Measurements from ENCODE around the gene ZNF367. TPM values are rescaled to one million over a fixed set of nuclear protein-coding genes. Genes with fewer than 3 reads are reported as not detected.
"Not testable (repeated sequence)": the region's sequence is repeated elsewhere in the genome, so short reads cannot be mapped to it uniquely, and the experiment has no call there.

The ZNF367 gene
- total RNA-seq, 1 donor from 2014 or later = 26.1 TPM

DNA sequence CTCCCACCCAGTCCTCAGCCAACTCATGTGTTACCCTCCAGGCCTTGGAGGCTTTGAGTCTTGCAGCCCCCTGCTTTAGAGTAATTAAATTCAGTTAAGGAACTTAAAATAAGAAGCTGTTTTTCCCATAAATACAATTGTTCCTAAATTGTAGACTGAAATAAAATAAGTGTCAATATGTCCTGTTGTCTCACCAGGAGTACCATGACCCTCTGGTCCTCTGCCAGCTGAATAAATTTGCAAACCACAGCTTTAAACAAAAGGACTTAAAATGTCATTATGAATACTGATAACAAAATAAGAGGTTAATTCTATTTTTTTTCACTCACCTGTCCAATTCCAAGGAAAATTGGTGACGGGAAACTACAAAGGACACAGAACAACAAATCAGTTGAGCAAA lies 50.2 kb downstream of the ZNF367 start:
- intact Hi-C loops (cut with micrococcal nuclease) = no loop called here

DNA sequence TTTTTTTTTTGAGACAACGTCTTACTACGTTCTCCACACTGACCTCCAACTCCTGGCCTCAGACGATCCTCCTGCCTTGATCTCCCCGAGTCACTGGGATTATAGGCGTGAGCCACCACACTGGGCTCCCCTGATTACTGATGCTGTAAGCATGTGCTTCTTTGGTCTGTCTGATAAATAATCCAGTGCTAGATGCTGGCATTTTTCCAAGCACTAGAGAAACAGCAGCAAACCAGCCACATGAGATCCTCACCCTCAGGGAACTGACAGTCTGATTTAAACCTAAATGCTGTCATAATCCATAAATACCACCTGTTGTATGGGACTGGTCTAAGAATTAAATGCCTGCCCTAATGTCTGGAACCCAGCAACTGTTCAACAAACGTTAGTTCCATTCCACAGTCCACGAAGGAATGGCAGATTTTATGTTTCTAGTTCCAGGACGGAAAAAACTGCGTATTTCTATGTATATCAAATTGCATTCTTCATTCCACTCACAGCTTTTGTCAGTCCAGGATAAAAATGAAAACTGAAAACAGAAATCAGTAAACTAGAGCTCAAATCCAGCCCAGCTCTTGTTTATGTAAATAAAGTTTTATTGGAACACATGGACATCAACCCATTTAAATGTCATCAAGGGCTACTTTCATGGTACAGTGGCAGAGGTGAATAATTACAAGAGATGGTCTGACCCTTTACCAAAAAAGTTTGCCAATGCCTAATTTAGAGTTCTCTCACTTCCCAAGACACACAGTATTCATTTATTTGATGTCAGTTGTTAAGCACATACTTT lies 54.8 kb downstream of the ZNF367 start:
- intact Hi-C loops (cut with micrococcal nuclease) = no loop called here

DNA sequence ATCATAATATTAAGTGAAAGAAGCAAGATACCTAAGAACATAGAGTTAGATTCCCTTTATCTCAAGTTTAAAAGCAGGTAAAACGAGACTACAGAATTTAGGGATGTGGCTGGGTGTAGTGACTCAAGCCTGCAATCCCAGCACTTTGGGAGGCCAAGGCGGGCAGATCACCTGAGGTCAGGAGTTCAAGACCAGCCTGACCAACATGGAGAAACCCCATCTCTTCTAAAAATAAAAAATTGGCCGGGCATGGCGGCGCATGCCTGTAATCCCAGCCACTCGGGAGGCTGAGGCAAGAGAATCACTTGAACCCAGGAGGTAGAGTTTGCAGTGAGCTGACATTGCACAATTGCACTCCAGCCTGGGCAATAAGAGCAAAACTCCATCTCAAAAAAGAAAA lies 56.1 kb downstream of the ZNF367 start:
- intact Hi-C loops (cut with micrococcal nuclease) = not testable (repeated sequence)

DNA sequence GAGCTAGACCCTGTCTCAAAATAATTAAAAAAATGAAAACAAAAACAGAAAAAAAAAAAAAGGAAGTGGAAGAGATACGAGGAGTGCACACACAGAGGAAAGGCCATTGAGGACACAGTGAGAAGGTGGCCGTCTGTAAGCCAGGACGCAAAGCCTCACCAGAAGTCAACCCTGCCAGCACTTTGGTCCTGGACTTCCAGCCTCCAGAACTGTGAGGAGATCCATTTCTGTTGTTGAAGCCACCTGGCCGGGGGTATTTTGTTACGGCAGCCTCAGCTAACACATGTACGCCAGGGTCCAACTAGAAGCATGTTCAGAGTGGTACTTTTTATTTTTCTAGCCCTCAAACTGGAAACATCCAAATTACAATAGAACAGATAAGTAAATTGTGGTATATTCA lies 56.5 kb downstream of the ZNF367 start:
- intact Hi-C loops (cut with micrococcal nuclease) = no loop called here

DNA sequence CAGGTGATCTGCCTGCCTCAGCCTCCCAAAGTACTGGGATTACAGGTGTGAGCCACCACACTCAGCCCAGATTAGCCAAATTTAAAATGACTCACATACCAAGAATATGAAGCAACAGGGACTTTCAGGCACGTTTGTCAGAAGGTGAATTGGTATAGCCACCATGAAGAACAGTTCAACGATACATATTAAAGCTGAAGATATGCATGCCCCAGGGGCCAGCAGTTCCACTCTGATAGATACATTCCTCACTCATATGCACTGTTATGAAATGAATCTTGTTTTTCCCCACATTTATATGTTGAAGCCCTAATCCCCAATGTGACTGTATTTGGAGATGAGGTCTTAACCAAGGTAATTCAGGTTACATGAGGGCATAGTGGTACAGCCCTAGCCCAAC lies 57.2 kb downstream of the ZNF367 start:
- intact Hi-C loops (cut with micrococcal nuclease) = no loop called here

DNA sequence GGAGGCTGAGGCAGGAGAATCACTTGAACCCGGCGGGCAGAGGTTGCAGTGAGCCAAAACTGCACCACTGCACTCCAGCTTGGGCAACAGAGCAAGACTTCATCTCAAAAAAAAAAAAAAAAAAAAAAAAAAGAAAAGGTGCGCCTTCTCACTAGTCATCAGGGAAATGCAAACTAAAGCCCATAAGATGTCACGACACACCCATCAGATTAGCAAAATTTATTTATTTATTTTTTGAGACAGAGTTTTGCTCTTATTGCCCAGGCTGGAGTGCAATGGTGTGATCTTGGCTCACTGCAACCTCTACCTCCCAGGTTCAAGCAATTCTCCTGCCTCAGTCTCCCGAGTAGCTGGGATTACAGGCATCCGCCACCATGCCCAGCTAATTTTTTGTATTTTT lies 57.6 kb downstream of the ZNF367 start:
- intact Hi-C loops (cut with micrococcal nuclease) = not testable (repeated sequence)

DNA sequence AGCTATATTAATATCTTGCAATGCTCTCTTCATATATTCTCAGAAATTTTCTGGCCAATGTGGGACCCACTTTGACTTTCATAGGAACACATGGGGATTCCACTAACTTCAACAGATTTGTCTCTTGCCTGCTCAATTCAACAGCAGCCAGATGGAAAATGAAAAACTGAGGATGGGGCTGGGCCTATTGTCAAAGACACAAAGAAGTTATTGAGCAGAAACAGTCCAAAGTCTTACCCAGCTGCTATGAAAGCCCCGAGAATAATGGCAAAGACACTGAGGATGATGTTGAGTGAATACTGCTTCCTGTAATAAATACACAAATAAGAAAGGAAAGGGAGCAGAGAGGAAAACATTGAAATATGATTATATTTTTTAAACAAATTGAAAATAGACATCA lies 67.3 kb downstream of the ZNF367 start:
- intact Hi-C loops (cut with micrococcal nuclease) = no loop called here

DNA sequence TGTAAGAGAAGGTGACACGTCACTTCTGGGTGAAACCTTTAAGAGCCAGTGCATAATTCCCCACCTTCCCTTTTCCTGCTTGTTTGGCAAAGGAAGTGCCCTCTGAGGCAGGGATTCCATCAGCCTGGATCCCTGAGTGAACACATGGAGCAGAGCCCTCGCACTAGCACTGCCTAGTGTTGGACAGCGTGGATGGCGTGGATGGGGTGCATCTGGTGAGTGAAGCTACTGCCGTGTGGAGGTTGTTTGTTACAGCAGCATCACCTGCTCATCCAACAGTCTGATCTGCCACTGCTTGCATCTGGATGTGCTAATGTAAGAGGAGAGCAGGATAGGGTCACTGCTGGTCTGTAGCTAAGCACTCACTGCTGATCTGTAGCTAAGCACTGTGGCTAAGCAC lies 69.9 kb downstream of the ZNF367 start:
- intact Hi-C loops (cut with micrococcal nuclease) = no loop called here

DNA sequence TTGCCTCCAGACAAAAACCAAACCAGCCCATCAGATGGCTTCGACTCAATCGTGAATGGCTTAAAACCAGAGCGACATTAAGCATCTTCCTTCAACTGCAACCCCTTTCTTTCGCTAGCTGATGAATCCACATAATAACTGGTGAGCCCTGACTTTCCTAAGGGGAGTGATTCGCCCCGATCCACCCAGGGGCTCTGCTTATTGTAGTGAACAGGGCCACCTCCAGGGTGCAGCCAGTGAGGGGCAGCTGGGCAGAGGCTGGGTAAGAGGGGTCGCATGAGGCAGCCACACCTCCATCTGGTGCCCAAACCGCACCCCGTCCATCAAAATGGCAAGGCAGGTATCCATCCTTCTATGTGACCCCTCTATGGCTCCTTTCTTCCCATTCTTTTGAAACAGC lies 72.6 kb downstream of the ZNF367 start:
- intact Hi-C loops (cut with micrococcal nuclease) = no loop called here

DNA sequence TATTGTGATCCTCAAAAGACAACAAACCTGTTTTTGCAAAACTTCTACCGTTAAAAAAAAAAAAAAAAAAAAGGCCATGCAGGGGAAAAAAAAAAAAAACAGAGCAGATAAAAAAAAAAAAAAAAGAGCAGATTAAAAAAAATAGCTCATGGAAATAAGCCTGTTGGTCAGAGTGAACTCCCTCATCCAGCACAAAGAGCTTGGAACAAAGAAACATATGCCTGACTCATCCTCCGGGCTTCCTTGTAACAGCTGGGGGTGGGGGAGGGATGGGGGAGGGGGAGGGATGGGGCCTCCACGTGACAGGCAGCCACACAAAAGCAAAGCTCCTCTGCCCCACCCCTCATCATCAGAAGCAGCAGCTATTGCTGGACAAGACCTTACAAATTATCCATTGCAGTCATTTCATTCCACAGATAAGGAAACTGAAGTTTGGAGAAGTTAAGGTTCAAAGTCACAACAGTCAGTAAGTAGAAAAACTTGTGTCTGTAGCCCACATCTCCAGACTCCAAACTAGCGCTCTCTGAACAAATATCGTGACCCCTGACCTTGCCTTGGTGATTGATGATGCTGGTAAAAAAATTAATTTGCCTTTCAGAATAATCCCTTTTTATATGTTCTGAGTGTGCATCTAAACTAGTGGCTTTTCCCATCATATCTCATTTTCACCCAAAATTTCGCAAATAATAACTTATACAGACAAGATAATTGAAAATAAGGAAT lies 73.6 kb downstream of the ZNF367 start:
- intact Hi-C loops (cut with micrococcal nuclease) = no loop called here

DNA sequence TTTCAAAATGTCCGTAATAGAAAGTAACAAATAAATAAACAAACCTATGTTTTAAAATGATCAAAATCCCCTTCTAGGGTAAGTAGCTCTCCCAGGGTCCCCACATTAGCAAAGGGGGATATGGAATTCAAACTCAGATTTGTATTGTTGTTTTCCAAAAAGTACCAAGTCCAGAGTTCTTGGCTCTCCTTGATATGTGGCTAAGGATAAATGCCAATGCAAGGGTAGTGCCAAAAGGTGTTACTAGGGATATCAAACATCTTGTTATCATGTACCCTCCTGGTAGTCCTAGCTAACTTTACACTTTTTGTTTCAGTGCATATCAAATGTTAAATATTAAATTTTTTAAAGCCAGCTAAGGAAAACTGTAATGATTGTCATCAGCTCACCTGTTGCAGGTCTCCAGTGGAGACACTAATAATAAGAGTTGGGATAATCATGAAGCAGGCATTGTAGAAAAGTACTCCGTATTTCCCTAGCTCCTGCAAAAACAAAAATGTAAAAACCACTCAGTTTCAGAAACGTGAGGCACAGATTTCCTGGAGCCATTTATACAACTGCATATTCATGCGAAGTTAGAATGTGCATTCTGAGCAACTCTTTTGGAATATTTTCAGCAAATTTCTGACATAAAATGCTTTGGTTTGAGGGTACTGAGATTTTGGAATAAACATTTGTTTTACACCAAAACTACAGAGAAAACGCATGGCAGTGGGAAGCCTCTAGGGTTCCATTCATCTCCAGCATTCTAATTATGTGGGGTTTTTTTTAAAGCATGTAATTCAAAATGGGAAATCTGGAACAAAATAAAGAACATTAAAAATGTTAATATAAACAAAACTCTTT lies 74.4 kb downstream of the ZNF367 start:
- intact Hi-C loops (cut with micrococcal nuclease) = no loop called here

DNA sequence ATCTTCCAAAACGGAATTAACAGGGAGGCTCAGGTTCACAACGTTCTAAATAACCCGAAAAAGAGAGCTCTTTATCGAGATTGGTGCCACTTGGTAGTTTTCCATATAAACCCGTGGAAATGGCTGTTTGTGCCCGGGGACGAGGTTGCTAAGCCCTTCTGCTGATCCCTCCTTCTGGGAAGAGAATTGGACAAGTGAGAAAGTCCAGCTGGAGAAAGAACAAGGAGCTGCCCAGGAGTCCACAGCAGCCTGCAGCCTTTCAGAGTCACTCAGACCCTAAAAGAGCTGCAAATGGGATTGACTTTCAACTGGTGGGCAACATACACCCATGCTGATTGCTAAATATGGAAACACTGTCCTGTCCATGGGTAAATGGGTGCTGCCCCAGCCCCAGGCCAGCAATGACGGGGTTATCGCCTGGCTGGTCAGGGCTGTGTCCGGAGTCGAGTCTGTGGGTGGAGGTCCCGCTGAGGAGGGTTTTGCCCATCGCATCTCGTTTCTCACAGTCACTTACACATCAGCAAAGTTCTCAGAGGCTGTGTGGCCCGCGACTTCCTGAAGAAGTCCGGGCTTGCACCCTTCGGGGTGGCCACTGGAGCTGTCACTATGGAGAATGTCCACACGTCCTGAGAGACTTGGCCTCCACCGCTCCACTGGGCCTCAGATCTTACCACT lies 75.5 kb downstream of the ZNF367 start:
- intact Hi-C loops (cut with micrococcal nuclease) = no loop called here

DNA sequence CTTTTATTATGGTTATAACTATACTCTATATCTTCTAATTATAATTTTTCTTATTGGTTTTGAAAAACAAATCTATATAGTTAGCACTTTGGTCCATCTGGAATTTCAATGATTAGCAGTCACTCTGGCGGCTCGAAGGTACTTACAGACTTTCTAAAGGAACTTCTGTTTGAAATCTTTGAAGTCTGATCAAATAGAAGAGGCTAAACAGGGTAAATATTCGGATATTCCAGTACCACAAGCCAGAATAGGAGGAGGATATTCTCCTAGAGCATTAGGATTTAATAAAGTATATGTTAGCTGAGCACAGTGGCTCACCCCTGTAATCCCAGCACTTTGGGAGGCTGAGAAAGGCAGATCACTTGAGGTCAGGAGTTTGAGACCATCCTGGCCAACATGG lies 77.5 kb downstream of the ZNF367 start:
- intact Hi-C loops (cut with micrococcal nuclease) = no loop called here

DNA sequence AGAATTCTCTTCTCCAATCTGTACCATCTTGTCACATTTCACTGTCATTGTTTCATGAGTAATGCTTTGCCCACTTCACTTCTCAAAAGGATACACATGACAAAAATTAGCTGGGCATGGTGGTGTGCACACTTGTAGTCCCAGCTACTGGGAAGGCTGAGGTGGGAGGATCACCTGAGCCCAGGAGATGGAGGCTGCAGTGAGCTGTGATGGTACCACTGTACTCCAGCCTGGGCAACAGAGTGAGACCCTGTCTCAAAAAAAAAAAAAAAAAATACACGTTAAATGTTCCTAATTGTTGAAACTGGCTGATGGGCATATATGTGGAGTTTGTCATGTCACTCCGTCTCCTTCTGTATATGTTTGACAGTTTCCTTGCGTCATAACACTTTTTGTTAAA lies 79.9 kb downstream of the ZNF367 start:
- intact Hi-C loops (cut with micrococcal nuclease) = no loop called here

Other genes starting within 250 kb of the ZNF367 start
- not detected in 2 replicates for gene HSD17B3, start 116.2 kb downstream of the ZNF367 start, total RNA-seq
- gene SLC35D2, start 34.7 kb downstream of the ZNF367 start, total RNA-seq = 6.0 and 6.8 TPM in 2 replicates
- gene HABP4, start 31.8 kb upstream of the ZNF367 start, total RNA-seq = 5.8 and 6.5 TPM in 2 replicates
- 1.0 and 1.1 TPM in 2 replicates for gene CDC14B, start 201.5 kb upstream of the ZNF367 start, total RNA-seq
- gene PRXL2C, start 236.9 kb upstream of the ZNF367 start, total RNA-seq = 6.6 and 9.4 TPM in 2 replicates